NCI-H2081 treated with DMSO at 0.1 percent for 48 hours (cell line): Measurements from ENCODE around the gene AQP6.

Experiments
- DNase-seq: peaks from one replicate; lab custom pipeline; 2025; lab: John Stamatoyannopoulos, UW

The AQP6 gene

GRCh38 chr12:49990273-49990672 is 17.5 kb downstream of the AQP6 start:
- no peak for DNase-seq

- no peak for DNase-seq
These were observed 25.7 kb downstream of the AQP6 start for GRCh38 chr12:49998453-49998852.

- no peak for DNase-seq
These were observed 30.8 kb downstream of the AQP6 start for GRCh38 chr12:50003595-50003994.

- DNase-seq, result no peak
These were observed 31.9 kb downstream of the AQP6 start for GRCh38 chr12:50004696-50005095.

GRCh38 chr12:50005175-50005574 is 32.4 kb downstream of the AQP6 start:
- no peak for DNase-seq

GRCh38 chr12:50006280-50006679 is 33.5 kb downstream of the AQP6 start:
- DNase-seq, result no peak

- no peak for DNase-seq
These were observed 34.2 kb downstream of the AQP6 start for GRCh38 chr12:50006754-50007442.

- DNase-seq, result no peak
These were observed 40.8 kb downstream of the AQP6 start for GRCh38 chr12:50013361-50014147.

GRCh38 chr12:50014342-50014741 is 41.6 kb downstream of the AQP6 start:
- DNase-seq, result no peak

GRCh38 chr12:50016501-50017475 is 44.0 kb downstream of the AQP6 start:
- DNase-seq, result no peak

- no peak for DNase-seq
These were observed 44.9 kb downstream of the AQP6 start for GRCh38 chr12:50017641-50018040.

GRCh38 chr12:50018154-50018553 is 45.4 kb downstream of the AQP6 start:
- DNase-seq, result no peak

- no peak for DNase-seq
These were observed 46.2 kb downstream of the AQP6 start for GRCh38 chr12:50018968-50019367.

GRCh38 chr12:50019524-50019923 is 46.8 kb downstream of the AQP6 start:
- DNase-seq, result no peak

- DNase-seq, result no peak
These were observed 48.3 kb downstream of the AQP6 start for GRCh38 chr12:50021031-50021430.

- no peak for DNase-seq
These were observed 50.2 kb downstream of the AQP6 start for GRCh38 chr12:50022903-50023302.

GRCh38 chr12:50024227-50024626 is 51.5 kb downstream of the AQP6 start:
- no peak for DNase-seq

- DNase-seq, result no peak
These were observed 52.0 kb downstream of the AQP6 start for GRCh38 chr12:50024805-50025186.

- DNase-seq, result peak; percentile 96
These were observed 52.7 kb downstream of the AQP6 start, which contains the start of gene RACGAP1 for GRCh38 chr12:50025187-50026059. Gene RACGAP1, minus strand, starts transcription at chr12:50025494. Its CDS starts 8,779 bp downstream, at chr12:50016715.

- no peak for DNase-seq
These were observed 53.9 kb downstream of the AQP6 start for GRCh38 chr12:50026691-50027090.
